Measurements from ENCODE around the gene BRWD1. TPM values are rescaled to one million over a fixed set of nuclear protein-coding genes. Genes with fewer than 3 reads are reported as not detected.

The BRWD1 gene
- total RNA-seq, 3 donors from 2014 or later, result 40.6 to 58.6 (median 52.5) TPM

DNA sequence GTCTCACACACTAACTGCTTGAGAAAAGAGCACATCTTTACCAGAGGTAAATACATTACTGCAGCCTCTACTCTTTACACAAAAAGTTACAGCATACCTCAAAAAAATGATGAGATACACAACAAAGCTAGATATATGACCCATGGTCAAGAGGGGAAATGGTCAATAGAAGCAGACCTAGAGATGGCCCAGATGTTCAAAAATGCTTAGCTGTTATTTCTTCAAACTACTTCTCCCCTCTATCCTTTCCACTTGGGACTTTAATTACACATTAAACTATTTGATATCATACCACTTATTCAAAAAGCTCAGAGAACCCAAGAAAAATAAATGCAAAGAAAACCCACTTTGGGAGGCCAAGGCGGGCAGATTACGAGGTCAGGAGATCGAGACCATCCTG, 12.8 kb downstream of the BRWD1 start:
- DNase-seq (no peak), ATAC-seq (no peak)
- intact Hi-C loops (cut with DNase I, micrococcal nuclease), result no loop called here
- no peaks in the 10 kb centered on the region for H3K36me3 ChIP-seq (ENCODE audit: low read depth)
- no peaks in the 10 kb centered on the region for H3K4me1 ChIP-seq (ENCODE audit: low read depth)
- no peaks in the 10 kb centered on the region for H3K9me3 ChIP-seq
- TF ChIP-seq, protein P1, sequence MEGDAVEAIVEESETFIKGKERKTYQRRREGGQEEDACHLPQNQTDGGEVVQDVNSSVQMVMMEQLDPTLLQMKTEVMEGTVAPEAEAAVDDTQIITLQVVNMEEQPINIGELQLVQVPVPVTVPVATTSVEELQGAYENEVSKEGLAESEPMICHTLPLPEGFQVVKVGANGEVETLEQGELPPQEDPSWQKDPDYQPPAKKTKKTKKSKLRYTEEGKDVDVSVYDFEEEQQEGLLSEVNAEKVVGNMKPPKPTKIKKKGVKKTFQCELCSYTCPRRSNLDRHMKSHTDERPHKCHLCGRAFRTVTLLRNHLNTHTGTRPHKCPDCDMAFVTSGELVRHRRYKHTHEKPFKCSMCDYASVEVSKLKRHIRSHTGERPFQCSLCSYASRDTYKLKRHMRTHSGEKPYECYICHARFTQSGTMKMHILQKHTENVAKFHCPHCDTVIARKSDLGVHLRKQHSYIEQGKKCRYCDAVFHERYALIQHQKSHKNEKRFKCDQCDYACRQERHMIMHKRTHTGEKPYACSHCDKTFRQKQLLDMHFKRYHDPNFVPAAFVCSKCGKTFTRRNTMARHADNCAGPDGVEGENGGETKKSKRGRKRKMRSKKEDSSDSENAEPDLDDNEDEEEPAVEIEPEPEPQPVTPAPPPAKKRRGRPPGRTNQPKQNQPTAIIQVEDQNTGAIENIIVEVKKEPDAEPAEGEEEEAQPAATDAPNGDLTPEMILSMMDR (IDR thresholded peaks at IDR 0.05), result no peak
- H3K4me3 ChIP-seq, result no peak overlapping the region

DNA sequence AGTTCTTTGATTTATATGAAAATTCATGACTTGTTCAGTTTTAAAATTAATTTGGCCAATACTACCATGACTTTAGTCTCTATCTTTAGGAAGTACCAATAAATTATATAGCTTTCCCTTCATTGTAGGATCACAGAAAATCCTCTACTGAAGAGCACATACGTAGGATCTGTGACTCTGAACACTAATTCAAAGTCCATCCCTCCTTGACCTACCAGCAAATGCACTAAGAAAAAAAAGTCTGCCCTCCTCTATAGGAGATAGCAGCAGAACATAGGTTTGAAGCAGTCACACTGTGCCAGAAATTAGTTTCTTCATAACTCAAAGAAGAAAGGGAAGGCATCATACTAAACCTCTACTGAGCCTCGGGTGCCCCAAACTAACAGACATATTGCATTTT, 16.5 kb downstream of the BRWD1 start:
- DNase-seq (no peak), ATAC-seq (no peak)
- no peaks in the 10 kb centered on the region for H3K9me3 ChIP-seq
- H3K4me3 ChIP-seq, result no peak overlapping the region
- no peaks in the 10 kb centered on the region for H3K36me3 ChIP-seq (ENCODE audit: low read depth)
- no peaks in the 10 kb centered on the region for H3K4me1 ChIP-seq (ENCODE audit: low read depth)
- intact Hi-C loops (cut with DNase I, micrococcal nuclease), result no loop called here
- TF ChIP-seq, protein P1 (IDR thresholded peaks at IDR 0.05), result no peak

DNA sequence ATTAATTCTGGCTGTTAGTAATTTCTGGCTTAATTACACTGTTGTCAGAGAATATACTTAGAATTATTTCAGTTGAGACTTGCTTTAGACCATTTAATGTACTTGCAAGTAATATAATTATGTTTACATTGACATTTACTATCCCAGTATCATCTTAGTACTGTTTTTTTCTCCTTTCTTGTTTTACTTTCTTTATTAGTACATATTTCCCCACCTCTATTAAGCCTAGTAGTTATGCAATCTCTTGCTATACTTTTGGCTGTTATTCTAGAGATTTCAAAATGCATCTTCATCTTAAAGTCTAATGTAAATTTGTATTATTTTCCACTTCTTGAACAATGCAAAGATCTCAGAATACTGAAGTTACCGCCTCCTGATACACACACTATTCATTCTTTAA, 24.4 kb downstream of the BRWD1 start:
- Histone ChIP-seq H3K4me1 (ENCODE audit: low read depth) (no peaks in the 10 kb centered on the region), H3K4me3 (no peak overlapping the region), H3K36me3 (ENCODE audit: low read depth) (no peaks in the 10 kb centered on the region), H3K9me3 (no peaks in the 10 kb centered on the region)
- DNase-seq, result no peak
- TF ChIP-seq, protein P1 (IDR thresholded peaks at IDR 0.05), result no peak
- no peak for ATAC-seq
- intact Hi-C loops (cut with DNase I, micrococcal nuclease), result no loop called here

DNA sequence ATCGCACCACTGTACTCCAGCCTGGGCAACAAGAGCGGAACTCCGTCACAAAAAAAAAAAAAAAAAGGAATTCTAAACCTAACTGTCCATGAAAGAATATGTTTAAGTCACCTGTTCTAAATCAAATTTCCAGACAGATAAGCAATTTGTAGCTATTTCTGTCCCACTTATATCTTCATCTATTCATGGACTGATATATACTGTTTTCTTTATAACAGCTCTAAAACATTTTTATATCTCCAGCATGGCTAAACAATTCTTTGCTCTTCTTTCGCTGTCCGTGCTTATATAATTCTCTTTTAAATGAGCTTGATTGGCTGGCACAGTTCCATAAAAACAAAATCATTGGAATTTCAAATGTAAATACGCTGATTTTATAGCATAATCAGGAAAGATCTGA, 30.5 kb downstream of the BRWD1 start:
- ATAC-seq (no peak), DNase-seq (no peak)
- intact Hi-C loops (cut with DNase I, micrococcal nuclease), result no loop called here
- H3K4me1 ChIP-seq (ENCODE audit: low read depth), result no peaks in the 10 kb centered on the region
- no peaks in the 10 kb centered on the region for H3K36me3 ChIP-seq (ENCODE audit: low read depth)
- H3K9me3 ChIP-seq, result no peaks in the 10 kb centered on the region
- H3K4me3 ChIP-seq, result no peak overlapping the region
- TF ChIP-seq, protein P1 (IDR thresholded peaks at IDR 0.05), result no peak

DNA sequence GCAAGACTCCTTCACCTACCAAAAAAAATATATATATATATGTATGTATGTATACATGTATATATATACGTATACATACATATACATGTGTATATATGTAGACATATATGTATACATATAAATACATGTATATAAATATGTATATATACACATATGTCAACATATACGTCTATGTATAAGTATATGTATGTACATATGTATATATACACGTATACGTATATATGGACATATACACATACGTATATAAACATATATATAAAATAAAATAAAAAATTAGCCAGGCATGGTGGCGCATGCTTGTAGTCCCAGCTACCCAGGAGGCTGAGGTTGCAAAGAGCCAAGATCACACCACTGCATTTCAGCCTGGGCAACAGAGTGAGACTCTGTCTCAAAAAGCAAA, 31.6 kb downstream of the BRWD1 start:
- no peaks in the 10 kb centered on the region for H3K36me3 ChIP-seq (ENCODE audit: low read depth)
- DNase-seq, result no peak
- no peak for ATAC-seq
- TF ChIP-seq, protein P1 (IDR thresholded peaks at IDR 0.05), result no peak
- H3K4me3 ChIP-seq, result no peak overlapping the region
- no peaks in the 10 kb centered on the region for H3K4me1 ChIP-seq (ENCODE audit: low read depth)
- intact Hi-C loops (cut with DNase I, micrococcal nuclease), result no loop called here
- H3K9me3 ChIP-seq, result no peaks in the 10 kb centered on the region

DNA sequence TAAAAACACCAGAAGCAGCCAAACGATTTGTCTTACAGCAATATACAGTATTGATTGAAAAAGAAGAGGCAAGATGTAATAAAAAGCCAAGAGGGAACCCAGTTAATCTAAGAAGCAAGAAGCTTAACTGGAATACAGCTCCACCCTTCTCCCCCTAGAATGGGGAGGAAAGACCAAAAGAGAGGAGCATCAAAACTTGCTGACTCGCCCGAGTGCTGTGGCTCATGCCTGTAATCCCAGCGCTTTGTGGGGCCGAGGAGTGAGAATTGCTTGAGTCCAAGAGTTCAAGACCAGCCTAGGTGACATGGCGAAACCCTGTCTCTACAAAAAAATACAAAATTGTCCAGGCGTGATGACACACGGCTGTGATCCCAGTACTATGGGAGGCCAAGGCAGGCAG, 32.2 kb downstream of the BRWD1 start:
- TF ChIP-seq, protein P1 (IDR thresholded peaks at IDR 0.05), result no peak
- ATAC-seq, result no peak
- intact Hi-C loops (cut with DNase I, micrococcal nuclease), result no loop called here
- H3K4me3 ChIP-seq, result no peak overlapping the region
- H3K4me1 ChIP-seq (ENCODE audit: low read depth), result no peaks in the 10 kb centered on the region
- no peaks in the 10 kb centered on the region for H3K9me3 ChIP-seq
- H3K36me3 ChIP-seq (ENCODE audit: low read depth), result no peaks in the 10 kb centered on the region
- no peak for DNase-seq
